COLO829 (cell line): ENCODE results near the gene TEF.

Source experiments
- DNase-seq: peaks from one replicate; pipeline ENCODE4 v3.0.0; 2012; ENCODE audit warnings: low spot score

TEF gene, protein sequence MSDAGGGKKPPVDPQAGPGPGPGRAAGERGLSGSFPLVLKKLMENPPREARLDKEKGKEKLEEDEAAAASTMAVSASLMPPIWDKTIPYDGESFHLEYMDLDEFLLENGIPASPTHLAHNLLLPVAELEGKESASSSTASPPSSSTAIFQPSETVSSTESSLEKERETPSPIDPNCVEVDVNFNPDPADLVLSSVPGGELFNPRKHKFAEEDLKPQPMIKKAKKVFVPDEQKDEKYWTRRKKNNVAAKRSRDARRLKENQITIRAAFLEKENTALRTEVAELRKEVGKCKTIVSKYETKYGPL

DNA sequence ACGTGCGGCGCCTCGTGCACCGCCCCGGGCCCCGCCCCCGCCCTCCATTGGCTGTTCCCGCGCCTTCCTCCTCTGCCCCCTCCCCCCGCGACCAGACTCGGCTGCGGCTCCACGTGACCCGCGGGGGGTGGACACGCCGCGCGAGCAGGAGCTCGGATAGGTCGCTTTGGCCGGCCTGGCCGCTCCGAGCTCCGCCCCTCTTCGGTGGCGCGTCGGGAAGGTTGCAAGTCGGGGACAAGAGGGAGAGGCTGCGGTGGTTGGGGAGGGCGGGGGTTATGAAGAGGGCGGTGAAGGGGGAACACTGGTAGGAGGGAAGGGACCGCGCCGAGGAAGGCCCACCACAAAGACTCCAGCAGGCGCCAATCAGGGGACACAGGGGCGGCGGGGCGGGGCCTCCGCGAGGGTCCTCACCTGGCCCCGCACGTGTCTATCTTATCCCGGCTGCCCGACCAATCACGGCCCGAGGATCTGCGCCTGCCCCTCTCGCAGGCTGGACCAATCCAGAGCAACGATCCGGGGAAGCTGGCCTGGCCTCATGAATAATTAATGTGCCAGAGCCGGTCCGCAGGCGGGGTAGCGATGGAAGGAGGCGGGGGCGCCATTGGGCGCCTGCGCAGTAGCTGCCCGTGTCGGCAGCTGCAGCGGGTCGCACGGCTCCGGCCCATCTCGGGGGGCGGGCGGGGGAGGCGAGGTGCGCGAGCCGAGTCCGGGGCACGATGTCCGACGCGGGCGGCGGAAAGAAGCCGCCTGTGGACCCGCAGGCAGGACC lies at the start of gene TEF:
TSS of gene TEF (plus strand) at position 614 of the 769 bp plus-strand sequence. CDS start at position 717, 103 bp downstream.
- peak; percentile 100 for DNase-seq

DNA sequence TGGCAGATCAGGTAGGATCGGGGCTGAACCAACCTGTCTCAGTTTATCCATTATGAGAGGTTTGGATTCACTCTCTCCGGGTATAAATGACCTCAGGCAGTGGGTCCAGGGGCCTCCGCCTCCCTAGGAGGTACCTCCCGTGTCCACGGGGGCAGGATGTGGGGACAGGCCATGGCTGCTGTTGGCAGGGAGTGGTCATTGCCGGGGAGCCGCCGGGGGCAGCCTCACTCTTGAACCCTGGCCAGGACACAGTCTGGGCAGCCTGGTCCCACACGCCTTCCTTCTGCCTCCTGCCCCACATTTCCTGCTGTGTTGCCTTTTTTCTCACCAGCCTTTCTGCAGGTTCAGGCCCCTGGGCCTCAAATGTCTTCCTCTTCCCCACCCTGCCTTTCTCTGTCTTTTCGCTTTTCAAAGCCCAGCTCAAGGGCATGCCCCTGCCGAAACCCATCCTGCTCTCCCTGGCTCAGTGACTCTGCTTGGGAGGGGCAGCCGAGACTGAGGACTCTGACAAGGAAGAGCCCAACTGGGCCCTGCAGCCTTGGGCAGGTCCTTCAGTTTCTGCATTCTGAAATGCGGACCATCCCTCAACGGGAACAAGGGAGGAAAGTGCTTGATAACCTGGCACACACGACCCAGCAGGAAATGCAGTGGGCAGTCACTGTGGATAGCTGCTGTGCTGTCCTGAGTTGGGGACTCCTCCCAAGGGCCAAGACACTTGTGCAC lies 49.4 kb upstream of the TEF start:
- DNase-seq: no peak

DNA sequence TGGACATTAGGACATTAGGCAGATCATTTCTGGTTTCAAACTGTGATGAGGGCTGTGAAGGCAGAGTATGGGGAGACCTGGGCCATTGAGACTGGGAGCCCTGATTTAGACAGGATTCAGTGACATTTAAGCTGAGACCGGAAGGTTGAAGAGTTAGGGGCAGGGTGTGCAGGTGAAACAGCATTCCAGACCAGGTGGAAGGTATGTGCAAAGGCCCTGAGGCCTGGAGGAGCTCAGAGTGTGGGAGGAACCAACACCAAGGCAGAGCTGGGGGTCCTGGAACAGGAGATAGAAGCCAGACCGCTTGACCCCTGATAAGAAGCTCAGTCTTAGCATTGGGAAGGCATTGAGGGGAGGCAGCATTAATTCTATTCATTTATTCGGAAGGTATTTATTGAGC lies 47.9 kb upstream of the TEF start:
- no peak for DNase-seq

DNA sequence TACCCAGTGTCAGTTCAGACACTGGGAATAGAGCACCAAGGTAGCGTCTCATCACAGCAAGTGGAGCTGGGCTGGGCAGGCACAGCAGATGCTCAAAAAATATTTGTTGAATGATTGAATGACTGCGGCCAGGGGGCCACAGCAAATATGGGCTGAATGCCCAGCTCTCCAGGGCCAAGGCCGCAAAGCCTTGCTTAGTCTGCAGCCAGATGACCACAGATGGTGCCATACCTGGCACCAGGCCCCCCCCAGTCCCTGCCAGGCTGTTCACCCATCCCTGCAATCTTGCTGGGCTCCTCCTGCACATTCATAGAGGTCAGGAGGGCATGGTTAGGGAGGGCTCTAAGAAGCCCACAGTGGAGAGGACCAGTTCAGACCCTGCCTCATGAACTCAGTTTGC lies 47.5 kb upstream of the TEF start:
- no peak for DNase-seq

DNA sequence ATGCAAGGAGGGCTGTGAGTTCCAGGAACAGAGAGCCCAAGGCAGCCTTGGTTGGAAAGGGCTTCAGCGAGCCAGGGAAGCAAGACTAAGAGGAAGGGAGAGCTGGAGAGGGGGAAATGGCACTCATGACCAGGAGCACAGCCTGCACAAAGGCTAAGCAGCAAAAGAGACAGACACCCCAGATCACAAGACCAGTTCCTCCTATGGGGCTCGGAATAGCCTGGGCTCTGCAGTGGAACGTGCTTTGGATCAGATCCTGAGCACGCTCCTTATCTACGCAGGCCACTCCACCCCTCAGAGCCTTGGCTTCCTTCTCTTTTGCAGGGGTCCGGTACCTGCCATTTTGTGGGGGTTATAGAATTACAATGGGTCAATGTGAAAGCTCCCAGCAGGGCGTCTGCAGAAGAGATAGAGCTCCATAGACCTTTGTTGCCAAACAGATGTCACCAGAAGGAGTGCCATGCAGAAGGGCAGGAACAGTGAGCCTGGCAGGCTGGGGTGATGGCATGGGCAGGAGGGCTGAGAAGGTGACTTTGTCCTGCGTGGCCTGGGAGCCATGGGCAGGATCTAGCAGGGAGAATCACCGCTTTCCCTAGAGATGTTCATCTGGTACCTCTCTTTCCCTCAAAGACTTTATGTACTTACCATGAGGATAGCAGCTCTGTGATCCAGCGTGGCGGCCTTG lies 46.6 kb upstream of the TEF start:
- no peak for DNase-seq

DNA sequence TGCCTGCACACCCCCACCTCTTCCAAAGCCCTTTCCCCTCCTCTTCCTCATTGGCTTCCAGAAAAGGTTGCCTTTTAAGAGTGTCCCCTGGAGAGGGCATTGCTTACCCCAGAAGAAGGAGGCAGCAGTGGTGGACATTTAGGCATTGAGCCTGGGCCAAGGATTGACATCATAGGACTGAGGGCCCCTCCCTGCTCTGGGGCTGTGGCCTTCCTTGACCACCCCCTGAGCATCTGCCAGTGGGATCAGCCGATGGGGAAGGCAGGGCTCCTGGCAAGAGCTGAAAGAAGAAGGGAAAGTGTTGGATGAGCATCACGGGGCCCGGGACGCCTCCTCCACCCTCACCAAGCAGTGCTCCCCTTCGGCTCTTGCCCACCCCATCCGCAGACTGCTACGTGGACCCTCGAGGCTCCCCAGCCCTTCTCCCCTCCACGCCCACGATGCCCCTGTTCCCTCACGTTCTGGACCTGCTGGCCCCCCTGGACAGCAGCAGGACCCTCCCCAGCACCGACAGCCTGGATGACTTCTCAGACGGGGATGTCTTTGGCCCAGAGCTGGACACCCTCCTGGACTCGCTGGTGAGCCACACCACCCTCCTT lies 43.0 kb upstream of the TEF start:
- DNase-seq: no peak

- no peak for DNase-seq
These were observed 41.9 kb upstream of the TEF start for GRCh38 chr22:41339823-41340222.

DNA sequence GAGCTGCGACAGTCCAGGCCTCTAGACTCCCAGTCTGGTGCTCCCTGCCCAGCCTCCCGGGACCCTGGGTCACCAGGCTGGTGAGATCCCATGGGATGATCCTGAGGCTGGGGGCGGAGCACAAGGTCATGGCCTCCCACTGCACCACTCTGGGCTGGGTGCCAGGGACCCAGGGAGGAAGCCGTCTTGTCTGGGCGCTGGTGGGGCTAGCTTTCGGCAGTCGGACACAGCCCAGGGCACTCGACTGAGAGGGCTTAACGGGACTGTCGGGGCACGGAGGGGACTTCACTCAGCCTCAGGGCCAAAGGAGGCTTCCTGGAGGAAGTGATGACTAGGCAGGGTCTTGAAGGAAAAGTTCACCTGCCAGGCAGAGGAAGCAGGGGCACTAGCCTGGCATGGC lies 41.4 kb upstream of the TEF start:
- no peak for DNase-seq

DNA sequence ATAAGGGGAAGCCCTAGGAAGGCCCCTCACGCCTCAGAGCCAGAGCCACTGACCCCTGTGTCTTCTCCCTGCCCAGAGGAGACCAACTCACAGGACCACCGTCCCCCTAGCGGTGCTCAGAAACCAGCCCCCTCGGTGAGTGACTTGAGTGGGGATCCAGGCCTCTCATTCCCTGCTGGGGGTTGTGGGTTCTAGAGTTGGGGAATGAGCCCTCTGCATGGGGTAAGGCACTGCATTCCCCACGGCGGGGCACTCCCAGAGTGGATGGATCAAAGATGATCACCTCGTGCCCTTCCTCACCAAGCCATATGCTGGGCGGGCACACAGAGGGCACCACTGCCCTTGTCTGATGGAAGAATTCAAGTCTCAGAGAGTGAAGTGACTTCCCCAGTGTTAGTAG lies 40.7 kb upstream of the TEF start:
- no peak for DNase-seq

GRCh38 chr22:41341990-41342389 lies 39.8 kb upstream of the TEF start:
- DNase-seq: no peak

DNA sequence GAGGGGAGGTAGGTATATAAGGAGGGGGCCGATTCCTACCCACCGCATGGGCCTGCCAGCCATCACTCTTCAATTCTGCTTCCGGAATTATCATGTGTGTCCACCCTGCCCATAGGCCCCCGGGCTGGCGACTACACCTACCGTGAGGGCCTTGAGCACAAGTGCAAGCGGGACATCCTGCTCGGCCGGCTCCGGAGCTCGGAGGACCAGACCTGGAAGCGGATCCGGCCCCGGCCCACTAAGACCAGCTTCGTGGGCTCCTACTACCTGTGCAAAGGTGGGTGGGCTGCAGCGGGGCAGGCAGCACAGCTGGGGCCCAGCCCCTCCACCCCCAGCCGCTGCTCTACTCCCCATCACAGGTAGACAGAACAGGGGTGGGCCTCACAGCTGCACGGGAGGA lies 38.4 kb upstream of the TEF start:
- no peak for DNase-seq

GRCh38 chr22:41343717-41344116 lies 38.0 kb upstream of the TEF start:
- DNase-seq: no peak

GRCh38 chr22:41344189-41344788 lies 37.5 kb upstream of the TEF start:
- no peak for DNase-seq

GRCh38 chr22:41345807-41346335 lies 35.9 kb upstream of the TEF start:
- no peak for DNase-seq

DNA sequence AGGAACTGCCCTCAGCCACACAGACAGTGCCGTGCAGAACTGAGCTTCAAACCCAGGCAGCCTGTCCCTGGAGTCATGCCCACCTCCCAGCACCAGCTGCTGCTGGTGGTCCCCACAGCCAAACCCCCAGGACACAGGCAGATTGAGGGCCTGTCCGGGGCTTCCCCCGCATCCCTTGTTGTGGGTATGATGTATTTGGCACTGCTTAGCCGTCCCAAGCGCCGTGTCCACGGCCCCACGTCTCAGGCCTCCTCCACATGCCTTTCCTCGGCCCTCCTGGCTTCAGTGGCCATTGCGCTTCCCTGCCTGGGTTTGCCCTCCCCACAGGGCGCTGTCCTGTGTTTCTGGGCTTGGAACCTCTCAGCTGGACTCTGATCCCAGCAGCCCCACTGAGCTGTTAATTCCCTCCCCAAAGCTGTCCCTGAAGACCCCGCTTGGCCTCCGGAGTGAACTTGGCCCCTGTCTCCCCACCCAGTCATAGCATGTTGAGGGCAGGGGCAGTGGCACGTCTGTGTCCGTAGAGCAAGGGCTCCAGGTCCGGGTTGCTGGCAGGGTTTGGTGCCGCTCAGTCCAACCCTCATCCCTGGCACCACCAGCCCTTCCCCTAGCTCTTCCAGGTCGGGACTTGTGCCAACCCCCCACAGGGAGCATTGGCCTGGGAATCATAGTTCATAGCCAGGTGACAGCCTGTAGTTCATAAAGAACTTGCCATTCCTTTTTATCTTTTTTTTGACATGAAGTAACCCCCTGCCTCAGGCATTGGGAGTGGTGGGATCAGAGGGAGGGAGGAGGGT lies 34.5 kb upstream of the TEF start:
- DNase-seq: no peak

DNA sequence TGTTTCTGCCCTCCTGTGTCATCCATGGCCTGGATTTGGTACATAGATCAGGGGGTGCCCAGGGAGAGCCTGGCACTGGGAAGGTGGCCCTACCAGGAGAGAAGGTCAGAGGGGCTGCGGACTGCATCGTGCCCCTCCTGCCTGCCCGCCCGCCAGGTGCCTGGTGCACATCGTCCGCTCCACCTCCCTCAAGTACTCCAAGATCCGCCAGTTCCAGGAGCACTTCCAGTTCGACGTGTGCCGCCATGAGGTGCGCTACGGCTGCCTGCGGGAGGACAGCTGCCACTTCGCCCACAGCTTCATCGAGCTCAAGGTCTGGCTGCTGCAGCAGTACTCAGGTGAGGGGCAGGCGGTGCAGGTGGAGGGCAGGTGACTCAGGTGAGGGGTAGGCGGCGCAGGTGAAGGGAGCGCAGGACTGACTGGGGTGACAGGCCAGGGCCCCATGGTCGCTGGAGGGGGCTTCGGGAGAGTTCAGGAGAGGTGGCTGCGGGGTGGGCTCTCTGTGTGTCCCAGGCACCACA lies 32.7 kb upstream of the TEF start:
- DNase-seq: no peak

DNA sequence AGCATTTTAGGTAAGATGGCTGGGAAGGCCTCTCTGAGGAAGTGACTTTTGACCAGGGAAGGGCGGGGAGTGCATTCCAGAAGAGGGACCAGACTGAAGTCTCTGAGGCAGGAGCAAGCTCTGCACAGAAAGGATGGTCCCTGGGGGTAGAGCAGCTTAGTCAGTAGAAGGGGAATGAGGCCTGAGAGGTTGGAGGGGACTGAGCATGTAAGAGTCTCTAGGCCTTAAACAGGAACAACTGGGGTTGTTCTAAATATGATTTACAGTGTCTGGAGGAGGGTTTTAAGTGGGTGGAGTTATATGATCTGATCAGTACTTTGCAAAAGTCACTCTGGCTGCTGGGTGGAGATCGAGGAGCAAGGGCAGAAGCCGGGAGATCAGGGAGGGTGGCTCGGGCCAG lies 31.7 kb upstream of the TEF start:
- DNase-seq: no peak

DNA sequence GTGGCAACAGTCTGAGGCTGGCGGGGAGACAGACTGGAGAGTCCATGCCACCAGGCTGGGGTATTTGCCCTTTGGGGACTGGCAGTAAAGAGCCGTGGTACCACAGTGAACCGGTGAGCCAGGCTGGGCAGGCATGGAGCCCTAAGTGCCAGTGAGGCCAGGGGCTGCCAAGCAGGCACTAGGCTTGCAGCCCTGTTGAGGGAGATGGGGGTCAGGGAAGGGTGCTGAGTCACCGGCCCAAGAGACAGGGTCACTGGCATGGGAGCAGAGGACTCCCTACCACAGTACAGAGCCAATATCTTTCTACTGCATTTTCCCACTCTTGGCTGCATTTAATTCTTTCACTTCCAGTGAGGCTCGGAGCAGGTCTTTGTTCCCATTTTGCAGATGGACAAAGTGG lies 30.7 kb upstream of the TEF start:
- DNase-seq: no peak

- DNase-seq: no peak
These were observed 29.7 kb upstream of the TEF start for GRCh38 chr22:41352058-41352457.

GRCh38 chr22:41353862-41354575 lies 27.7 kb upstream of the TEF start:
- DNase-seq: no peak
